Mucosa of descending colon (tissue), 3 donors: ENCODE results near the gene SH2D1A. TPM values are rescaled to one million over a fixed set of nuclear protein-coding genes. Genes with fewer than 3 reads are reported as not detected.

Experiments
- ATAC-seq: fragments of 200-7000 bp; cut with Tn5 transposase; one replicate; pipeline ENCODE4 v1.9.1; 2020; ENCODE audit warnings: mild to moderate bottlenecking, moderate library complexity
- DNase-seq, 3 donors: peaks; one replicate each; pipeline ENCODE4 v3.0.0-alpha.2; 2020
- H3K36me3 ChIP-seq: fragments of 200-600 bp; one replicate; pipeline ENCODE4 v1.8.0; 2021; ENCODE audit warnings: low read depth, mild to moderate bottlenecking
- H3K4me1 ChIP-seq: fragments of 200-600 bp; one replicate; pipeline ENCODE4 v1.8.0; 2021; ENCODE audit warnings: low read depth, mild to moderate bottlenecking
- H3K4me3 ChIP-seq: fragments of 200-600 bp; one replicate; pipeline ENCODE4 v1.8.0; 2021; ENCODE audit warnings: mild to moderate bottlenecking
- H3K9me3 ChIP-seq: fragments of 200-600 bp; one replicate; pipeline ENCODE4 v1.8.0; 2021; ENCODE audit warnings: mild to moderate bottlenecking
- CTCF ChIP-seq: fragments of 200-600 bp; IDR thresholded peaks from one replicate; pipeline ENCODE4 v1.8.0; 2022; ENCODE audit warnings: antibody characterized with exemption, mild to moderate bottlenecking
- intact Hi-C, 2 donors: fragments of 100-400 bp; cut with DNase I in 1 of 2; cut with micrococcal nuclease in 1 of 2; formaldehyde crosslinking; loops; one replicate each; pipeline versions ENCODE4 v1.11.0 to v1.11.1; 2022; cut with DNase I, micrococcal nuclease
- total RNA-seq, 3 donors: library from RNA; stranded (reverse); fragmentation: NEBNext Ultra II Directional in 2 of 3; extraction: Animal tissue kit (Norgen Biotek cat#: 25700) in 2 of 3; gene quantifications; one replicate each; pipeline versions ENCODE4 v1.2.1 to v1.2.4, GENCODE V29; 2021 to 2023
- donor health status: DM: no; HTN: no; CAD: no; lungs with moderate emphysema.
- donor health status: DM: no; HTN: no; CAD: no.
- donor health status: DM: no; HTN: yes; CAD: no.

SH2D1A gene
- total RNA-seq, 3 donors from 2014 or later = 0.32 to 0.75 (median 0.55) TPM

DNA sequence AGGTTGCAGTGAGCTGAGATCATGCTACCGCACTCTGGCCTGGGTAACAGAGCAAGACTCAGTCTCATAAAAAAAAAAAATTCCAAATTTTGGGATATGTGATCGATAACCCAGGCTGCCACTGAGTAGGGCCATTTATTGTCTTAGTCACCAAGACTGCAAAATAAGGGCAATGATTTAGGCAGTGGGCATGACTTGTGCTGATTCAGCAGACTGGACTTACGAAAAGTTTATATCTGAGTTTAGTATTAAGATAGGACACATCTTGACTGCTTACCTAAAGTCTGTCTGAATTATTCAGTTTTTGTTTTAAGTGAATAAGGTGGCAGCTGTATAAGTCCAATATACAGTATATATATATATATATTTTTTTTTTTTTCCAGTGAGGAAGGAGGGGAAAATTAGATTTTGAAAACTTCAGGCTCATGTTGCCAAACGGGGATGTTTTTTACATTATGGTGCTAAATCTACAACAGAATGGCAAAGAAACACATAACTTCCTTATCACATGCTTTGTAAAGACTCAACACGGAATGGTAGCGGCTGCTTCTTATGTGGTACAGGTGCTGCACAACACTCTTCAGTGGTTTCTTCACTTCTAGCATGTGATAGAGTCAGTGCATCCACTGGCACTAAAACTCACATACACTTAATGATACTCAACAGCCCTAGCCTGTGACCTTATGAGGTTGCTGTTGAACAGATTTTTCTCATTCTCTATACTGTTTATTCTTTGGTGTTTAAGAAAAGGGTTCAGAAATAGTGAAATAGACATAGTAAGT is 7.4 kb upstream of the SH2D1A start:
- intact Hi-C loops = no loop called here
- peak in 1 of 3 donors; percentile 3 for DNase-seq
- no peak for TF ChIP-seq CTCF
- Histone ChIP-seq H3K4me3 (no peak overlapping the region), H3K9me3 (no peaks in the 10 kb centered on the region), H3K4me1 (no peaks in the 10 kb centered on the region), H3K36me3 (no peaks in the 10 kb centered on the region)
- ATAC-seq = peak; percentile 35

DNA sequence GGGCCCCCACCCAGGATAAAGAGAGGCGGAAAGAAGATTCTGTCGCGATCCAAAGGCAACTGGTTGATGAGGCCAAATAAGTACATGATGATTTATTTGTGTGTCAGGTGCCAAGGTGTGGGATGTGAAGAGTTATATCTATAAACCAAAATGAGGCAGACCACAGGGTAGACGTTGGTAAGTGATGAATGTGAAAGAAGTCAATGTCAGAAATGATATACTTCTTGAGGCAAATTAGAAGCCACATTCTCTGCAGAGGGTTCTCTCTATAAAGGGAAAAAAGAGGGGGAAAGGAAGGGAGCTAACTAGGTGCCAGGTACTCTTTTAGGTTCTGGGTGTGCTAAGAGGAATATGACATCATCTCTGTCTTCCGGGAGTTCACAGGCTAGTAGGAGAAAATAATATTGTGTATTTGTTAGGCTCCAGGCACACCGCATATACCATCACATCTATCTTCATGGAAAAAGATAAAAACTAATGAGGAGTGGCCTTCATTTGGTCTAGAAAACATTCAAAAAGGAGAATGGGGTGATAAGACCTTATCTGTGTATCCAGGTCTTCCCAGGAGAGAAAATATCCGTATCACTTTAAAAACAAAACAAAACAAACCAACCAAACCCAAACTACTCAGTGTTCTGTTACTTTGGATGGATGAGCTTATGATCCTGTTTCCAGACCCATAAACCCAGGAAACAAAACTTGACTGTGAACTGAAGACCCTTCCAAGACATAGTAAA is 4.8 kb upstream of the SH2D1A start:
- Histone ChIP-seq H3K4me3 (no peak overlapping the region), H3K9me3 (no peaks in the 10 kb centered on the region), H3K36me3 (no peaks in the 10 kb centered on the region), H3K4me1 (no peaks in the 10 kb centered on the region)
- ATAC-seq (no peak), DNase-seq (no peak)
- TF ChIP-seq CTCF = no peak
- intact Hi-C loops = no loop called here

DNA sequence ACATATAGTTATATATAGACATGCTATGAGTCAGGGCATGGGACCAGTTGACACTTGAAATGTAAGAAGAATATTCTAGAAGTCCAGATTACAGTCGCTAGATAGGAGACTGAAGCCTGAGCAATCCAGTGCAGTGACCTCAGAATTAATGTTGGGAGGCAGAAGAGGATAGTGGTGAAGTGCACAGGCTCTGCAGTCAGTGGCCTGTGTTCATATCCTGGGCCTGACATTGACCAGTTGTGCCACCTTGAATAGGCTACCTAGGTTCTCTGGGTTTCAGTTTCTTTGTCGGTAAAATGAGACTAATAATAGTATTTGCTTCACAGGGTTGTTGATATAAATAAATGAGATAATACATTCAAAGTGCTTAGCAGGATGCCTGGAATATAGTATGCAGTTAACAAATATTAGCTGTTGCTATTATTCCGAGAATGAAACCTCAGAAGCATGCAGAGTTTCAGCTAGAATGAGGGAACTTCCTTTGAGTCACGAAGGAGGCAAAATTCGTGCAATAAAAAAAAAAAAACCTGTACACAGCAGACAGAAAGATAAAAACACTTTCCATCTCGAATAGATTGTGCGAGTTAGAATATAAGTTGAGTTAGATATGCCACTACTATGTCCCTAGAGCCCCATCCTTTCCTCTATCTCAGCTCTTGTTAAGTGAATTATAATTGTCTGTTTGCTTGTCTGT is 4.0 kb upstream of the SH2D1A start:
- DNase-seq (no peak), ATAC-seq (no peak)
- H3K4me1 ChIP-seq = no peaks in the 10 kb centered on the region
- no peaks in the 10 kb centered on the region for H3K9me3 ChIP-seq
- TF ChIP-seq CTCF = no peak
- intact Hi-C loops = no loop called here
- H3K36me3 ChIP-seq = no peaks in the 10 kb centered on the region
- H3K4me3 ChIP-seq = no peak overlapping the region

GRCh38 chrX:124343016-124343415 is 3.3 kb upstream of the SH2D1A start:
- DNase-seq (no peak), ATAC-seq (no peak)

DNA sequence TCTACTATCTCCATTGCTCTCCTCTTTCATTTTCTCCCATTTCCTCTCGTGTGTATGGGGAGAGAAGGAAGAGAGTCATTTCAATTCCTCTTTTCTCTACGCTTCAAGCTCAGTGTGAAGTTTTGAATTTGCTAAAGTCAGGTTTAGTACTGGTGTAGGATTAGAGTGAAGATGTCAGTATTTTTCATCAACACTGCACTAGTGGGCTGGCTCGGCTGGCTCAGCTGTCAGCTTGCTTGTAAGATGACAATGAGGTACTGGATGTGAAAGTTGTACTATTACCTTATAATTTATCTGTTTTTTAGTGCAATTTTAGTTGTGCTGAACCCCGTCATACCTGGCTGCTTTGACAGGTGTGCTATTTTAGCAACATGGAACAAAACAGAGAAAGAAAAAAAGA is 2.1 kb upstream of the SH2D1A start:
- no peak overlapping the region for H3K4me3 ChIP-seq
- ATAC-seq = no peak
- intact Hi-C loops = no loop called here
- DNase-seq = no peak
- no peaks in the 10 kb centered on the region for H3K4me1 ChIP-seq
- TF ChIP-seq CTCF = no peak
- H3K9me3 ChIP-seq = no peaks in the 10 kb centered on the region
- H3K36me3 ChIP-seq = no peaks in the 10 kb centered on the region

More at GRCh38 chrX:124343016-124343415, 3.3 kb upstream of the SH2D1A start:
- Histone ChIP-seq H3K4me1 (no peaks in the 10 kb centered on the region), H3K36me3 (no peaks in the 10 kb centered on the region), H3K4me3 (no peak overlapping the region), H3K9me3 (no peaks in the 10 kb centered on the region)
- intact Hi-C loops = no loop called here
- no peak for TF ChIP-seq CTCF
